Spleen (tissue), 11 donors: ENCODE measurements around the gene OGG1. TPM values are rescaled to one million over a fixed set of nuclear protein-coding genes. Genes with fewer than 3 reads are reported as not detected.

Experiments
- DNase-seq: peaks from one replicate; pipeline ENCODE4 v3.0.0-alpha.2; 2020
- H3K27ac ChIP-seq, 8 donors: fragments of 200-600 bp; sonication (generic) in 7 of 8; 1 replicate in 4 of 8; 2 replicates in 4 of 8; pipeline versions ENCODE4 v1.5.0 to v1.8.0; 2016 to 2021; ENCODE audit warnings: inconsistent platforms in 4 of 8, mild to moderate bottlenecking in 4 of 8, moderate library complexity in 1 of 8
- H3K27me3 ChIP-seq, 7 donors: fragments of 200-600 bp; sonication (generic) in 6 of 7; replicated peaks in 1 of 7; 1 replicate in 4 of 7; 2 replicates in 3 of 7; pipeline versions ENCODE4 v1.5.0 to v1.8.0; 2016 to 2021; ENCODE audit warnings: inconsistent platforms in 3 of 7, mild to moderate bottlenecking in 1 of 7
- H3K36me3 ChIP-seq, 6 donors: fragments of 200-600 bp; sonication (generic) in 5 of 6; 1 replicate in 4 of 6; 2 replicates in 2 of 6; pipeline versions ENCODE4 v1.5.0 to v1.8.0; 2016 to 2021; ENCODE audit warnings: inconsistent platforms in 2 of 6
- H3K4me1 ChIP-seq, 6 donors: fragments of 200-600 bp; sonication (generic) in 5 of 6; 1 replicate in 3 of 6; 2 replicates in 3 of 6; pipeline versions ENCODE4 v1.5.0 to v1.8.0; 2016 to 2021; ENCODE audit warnings: inconsistent platforms in 3 of 6
- H3K4me3 ChIP-seq, 8 donors: fragments of 200-600 bp; sonication (generic) in 7 of 8; 1 replicate in 4 of 8; 2 replicates in 4 of 8; pipeline versions ENCODE4 v1.5.0 to v1.8.0; 2016 to 2021; ENCODE audit warnings: inconsistent platforms in 4 of 8, mild to moderate bottlenecking in 4 of 8, moderate library complexity in 2 of 8
- H3K9me3 ChIP-seq, 8 donors: fragments of 200-600 bp; sonication (generic) in 7 of 8; 1 replicate in 4 of 8; 2 replicates in 4 of 8; pipeline versions ENCODE4 v1.5.0 to v1.8.0; 2016 to 2021; ENCODE audit warnings: inconsistent platforms in 4 of 8
- CTCF ChIP-seq, 11 experiments: fragments of 200-600 bp in 7 of 11; fragments of 450-650 bp in 4 of 11; sonication (generic) in 4 of 11; IDR thresholded peaks in 8 of 11; conservative IDR thresholded peaks in 3 of 11; 1 replicate in 7 of 11; 2 replicates in 4 of 11; pipeline versions ENCODE4 v1.4.0 to v1.8.0; 2016 to 2021; ENCODE audit warnings: antibody characterized with exemption in 11 of 11, inconsistent platforms in 4 of 11, mild to moderate bottlenecking in 1 of 11
- POLR2A ChIP-seq, 3 donors: fragments of 450-650 bp; IDR thresholded peaks; one replicate each; pipeline ENCODE4 v1.5.1; 2017; ENCODE audit warnings: antibody characterized with exemption in 3 of 3, mild to moderate bottlenecking in 1 of 3
- POLR2AphosphoS5 ChIP-seq, 3 donors: sonication (generic); formaldehyde crosslinking; IDR thresholded peaks; one replicate each; pipeline ENCODE4 v1.5.1; 2017; ENCODE audit warnings: antibody characterized with exemption in 3 of 3
- WGBS, 5 donors: extraction: QIAGEN DNeasy Blood & Tissue Kit in 3 of 5; methylation state at CpG; one replicate each; pipeline versions ENCODE4 v1.1.5 to v1.1.7; 2013 to 2018; 5-methylcytosine and 5-hydroxymethylcytosine counted together
- intact Hi-C: fragments of 100-400 bp; cut with DNase I; formaldehyde crosslinking; loops from one replicate; pipeline ENCODE4 v1.15.0; 2023; ENCODE audit warnings: low total_unique reads
- polyA plus RNA-seq, 3 donors: library from polyadenylated mRNA; stranded (reverse); fragments of 200-250 nt; gene quantifications; one replicate each; pipeline ENCODE4 v1.2.1, GENCODE V29; 2013
- total RNA-seq, 7 donors: library from RNA; depleted of rRNA in 3 of 7; stranded (reverse); fragments of >200 nt in 3 of 7; fragmentation: NEBNext Ultra II Directional in 4 of 7; extraction: Animal tissue kit (Norgen Biotek cat#: 25700) in 4 of 7; gene quantifications; one replicate each; pipeline versions ENCODE4 v1.1.0 to v1.2.1, GENCODE V29; 2016 to 2021
- donor health status: healthy with polysubstance abuse.
- donor health status: DM: no; HTN: no; CAD: no; lungs with moderate emphysema.
- donor health status: DM: no; HTN: no; CAD: no.
- donor health status: Bipolar disorder and iron deficiency.
- donor health status: healthy.
- donor health status: DM: no; HTN: no; CAD: no.
- donor health status: DM: yes; HTN: yes; CAD: no.

OGG1 gene
- total and polyA plus RNA-seq, 10 donors, result 9.3 to 34.5 (median 26.7) TPM

DNA sequence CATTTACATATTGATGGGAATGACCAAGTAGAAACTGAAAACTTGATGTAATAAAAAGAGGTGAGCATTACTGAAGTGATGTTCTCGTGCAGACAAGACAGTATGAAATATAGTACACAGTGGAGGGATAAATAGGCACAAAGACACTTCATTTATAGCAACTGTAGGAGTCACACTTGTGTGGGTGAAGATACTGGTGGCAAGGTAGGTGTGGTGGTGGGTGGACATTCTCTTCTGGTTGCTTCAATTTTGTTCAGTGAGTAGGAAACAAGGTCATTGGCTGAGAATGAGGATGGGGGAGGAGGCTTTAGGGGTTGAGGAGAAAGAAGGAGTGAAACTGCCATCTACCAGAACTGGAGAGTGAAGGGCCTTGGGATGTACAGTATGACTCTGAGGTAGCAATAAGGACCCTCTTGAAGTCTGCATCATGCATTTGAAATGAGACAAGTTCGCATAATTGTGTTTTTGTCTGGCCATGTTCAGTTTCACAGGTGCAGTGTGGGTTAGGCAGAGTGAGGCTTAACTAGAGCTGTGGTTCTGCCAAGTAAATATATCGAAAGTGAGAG lies 39.5 kb upstream of the OGG1 start:
- no peaks in the 10 kb centered on the region for H3K9me3 ChIP-seq
- no peak overlapping the region for H3K4me3 ChIP-seq
- WGBS, 5 donors, result 78 to 89% (median 88%) methylated on average over 3 of the region's 3 CpGs
- no peak for DNase-seq
- no peaks in the 10 kb centered on the region for H3K36me3 ChIP-seq
- intact Hi-C loops, result no loop called here
- TF ChIP-seq POLR2AphosphoS5 (IDR thresholded peaks at IDR 0.05) (no peak), CTCF (IDR thresholded peaks at IDR 0.05 in 8 of 11, conservative IDR thresholded peaks at IDR 0.05 in 3 of 11) (no peak), POLR2A (IDR thresholded peaks at IDR 0.05) (no peak)
- H3K27ac ChIP-seq, result no peak overlapping the region
- H3K4me1 ChIP-seq, result peaks cover 0 to 3% (median under 1%) of the 10 kb centered on the region in 6 donors
- peaks cover 0 to 19% (median 0%) of the 10 kb centered on the region in 7 donors for H3K27me3 ChIP-seq

DNA sequence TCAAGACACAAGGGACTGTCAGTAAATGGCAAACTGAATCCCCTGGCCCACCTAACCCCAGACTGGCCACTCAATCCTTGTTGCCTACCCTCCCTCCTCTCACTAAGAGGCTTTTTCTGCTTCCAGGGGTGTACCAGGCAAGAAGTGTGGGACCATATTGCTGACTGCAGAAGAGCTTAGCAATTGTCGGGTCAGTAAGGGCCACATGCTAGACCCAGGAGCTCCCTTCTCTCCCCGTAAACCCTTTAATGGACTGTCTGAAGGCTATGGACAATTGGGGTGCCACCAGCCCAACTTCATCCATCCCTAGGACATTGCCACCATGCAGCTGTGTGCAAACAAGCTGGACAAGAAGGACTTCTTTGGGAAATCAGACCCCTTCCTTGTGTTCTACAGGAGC lies 37.3 kb upstream of the OGG1 start:
- no peak for DNase-seq
- H3K9me3 ChIP-seq, result no peaks in the 10 kb centered on the region
- 74 to 100% (median 94%) methylated on average over 2 of the region's 2 CpGs for WGBS, 5 donors
- peaks cover 0 to 21% (median 3%) of the 10 kb centered on the region in 6 donors for H3K4me1 ChIP-seq
- peaks cover 0 to 5% (median 0%) of the 10 kb centered on the region in 7 donors for H3K27me3 ChIP-seq
- TF ChIP-seq CTCF (IDR thresholded peaks at IDR 0.05 in 8 of 11, conservative IDR thresholded peaks at IDR 0.05 in 3 of 11), result no peak
- TF ChIP-seq POLR2A (IDR thresholded peaks at IDR 0.05), result no peak
- no peak for TF ChIP-seq POLR2AphosphoS5 (IDR thresholded peaks at IDR 0.05)
- no peak overlapping the region for H3K4me3 ChIP-seq
- no peaks in the 10 kb centered on the region for H3K36me3 ChIP-seq
- intact Hi-C loops, result no loop called here
- H3K27ac ChIP-seq, result no peak overlapping the region

GRCh38 chr3:9713142-9713541 lies 36.6 kb upstream of the OGG1 start:
- TF ChIP-seq POLR2A (IDR thresholded peaks at IDR 0.05), result no peak
- no peak for TF ChIP-seq CTCF (IDR thresholded peaks at IDR 0.05 in 8 of 11, conservative IDR thresholded peaks at IDR 0.05 in 3 of 11)
- no peak for TF ChIP-seq POLR2AphosphoS5 (IDR thresholded peaks at IDR 0.05)
- peaks cover 0 to 5% (median 0%) of the 10 kb centered on the region in 7 donors for H3K27me3 ChIP-seq
- H3K9me3 ChIP-seq, result no peaks in the 10 kb centered on the region
- WGBS, 5 donors, result 84 to 94% (median 87%) methylated on average over 4 of the region's 4 CpGs
- H3K36me3 ChIP-seq, result no peaks in the 10 kb centered on the region
- DNase-seq, result no peak
- H3K4me3 ChIP-seq, result no peak overlapping the region
- no peak overlapping the region for H3K27ac ChIP-seq
- intact Hi-C loops, result no loop called here
- peaks cover 0 to 21% (median 3%) of the 10 kb centered on the region in 6 donors for H3K4me1 ChIP-seq

GRCh38 chr3:9715136-9715535 lies 34.6 kb upstream of the OGG1 start:
- no peaks in the 10 kb centered on the region for H3K36me3 ChIP-seq
- peaks cover 0 to 21% (median 3%) of the 10 kb centered on the region in 6 donors for H3K4me1 ChIP-seq
- no peaks in the 10 kb centered on the region for H3K9me3 ChIP-seq
- WGBS, 5 donors, result 14 to 32% (median 26%) methylated on average over 4 of the region's 4 CpGs
- peaks cover 0 to 5% (median 0%) of the 10 kb centered on the region in 7 donors for H3K27me3 ChIP-seq
- no peak for DNase-seq
- no peak overlapping the region for H3K27ac ChIP-seq
- H3K4me3 ChIP-seq, result no peak overlapping the region
- TF ChIP-seq POLR2A (IDR thresholded peaks at IDR 0.05), result no peak
- TF ChIP-seq POLR2AphosphoS5 (IDR thresholded peaks at IDR 0.05), result no peak
- intact Hi-C loops, result no loop called here
